SIG-M5 (cell line): ENCODE measurements around the gene ILK.

ENCODE experiments used
- DNase-seq: peaks from one replicate; lab custom pipeline; 2025; lab: John Stamatoyannopoulos, UW

Gene ILK

DNA sequence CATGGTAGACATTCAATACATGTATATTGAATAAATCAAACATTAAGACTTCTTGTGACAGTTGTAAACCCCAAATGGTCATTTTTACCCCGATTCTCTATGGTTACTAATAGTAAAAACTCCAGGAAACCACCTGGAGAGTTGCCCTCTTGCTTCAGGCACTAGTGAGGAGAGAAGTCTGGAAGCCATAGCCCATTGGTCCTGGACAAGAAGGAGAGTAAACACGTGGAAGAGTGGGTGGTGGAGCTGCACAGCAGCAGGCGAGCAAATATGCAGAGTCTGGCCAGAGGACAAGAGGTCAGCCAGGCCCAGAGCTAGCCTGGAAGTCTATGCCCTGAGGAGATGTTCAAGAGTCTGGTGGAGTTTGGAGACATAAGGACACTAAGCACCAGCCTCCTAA is 34.3 kb downstream of the ILK start:
- DNase-seq = no peak

DNA sequence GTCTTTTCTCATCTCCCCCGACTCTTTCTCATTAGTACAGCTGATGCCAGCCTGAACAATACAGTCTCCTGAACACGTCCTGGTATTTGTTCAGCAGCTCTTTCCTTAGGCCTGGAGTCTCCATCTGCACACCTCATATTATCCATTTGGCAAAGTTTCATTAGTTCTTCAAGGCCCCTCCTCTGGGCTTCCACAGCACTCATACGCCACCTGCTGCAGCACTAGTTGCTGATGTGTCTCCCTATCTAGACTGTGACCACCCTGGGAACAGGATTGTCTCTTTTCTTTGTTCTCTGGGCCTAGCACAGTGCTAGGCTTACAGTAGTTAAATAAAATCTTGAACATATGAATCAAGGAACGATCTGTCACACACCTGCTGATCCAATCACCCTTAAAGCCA is 34.9 kb downstream of the ILK start:
- no peak for DNase-seq

DNA sequence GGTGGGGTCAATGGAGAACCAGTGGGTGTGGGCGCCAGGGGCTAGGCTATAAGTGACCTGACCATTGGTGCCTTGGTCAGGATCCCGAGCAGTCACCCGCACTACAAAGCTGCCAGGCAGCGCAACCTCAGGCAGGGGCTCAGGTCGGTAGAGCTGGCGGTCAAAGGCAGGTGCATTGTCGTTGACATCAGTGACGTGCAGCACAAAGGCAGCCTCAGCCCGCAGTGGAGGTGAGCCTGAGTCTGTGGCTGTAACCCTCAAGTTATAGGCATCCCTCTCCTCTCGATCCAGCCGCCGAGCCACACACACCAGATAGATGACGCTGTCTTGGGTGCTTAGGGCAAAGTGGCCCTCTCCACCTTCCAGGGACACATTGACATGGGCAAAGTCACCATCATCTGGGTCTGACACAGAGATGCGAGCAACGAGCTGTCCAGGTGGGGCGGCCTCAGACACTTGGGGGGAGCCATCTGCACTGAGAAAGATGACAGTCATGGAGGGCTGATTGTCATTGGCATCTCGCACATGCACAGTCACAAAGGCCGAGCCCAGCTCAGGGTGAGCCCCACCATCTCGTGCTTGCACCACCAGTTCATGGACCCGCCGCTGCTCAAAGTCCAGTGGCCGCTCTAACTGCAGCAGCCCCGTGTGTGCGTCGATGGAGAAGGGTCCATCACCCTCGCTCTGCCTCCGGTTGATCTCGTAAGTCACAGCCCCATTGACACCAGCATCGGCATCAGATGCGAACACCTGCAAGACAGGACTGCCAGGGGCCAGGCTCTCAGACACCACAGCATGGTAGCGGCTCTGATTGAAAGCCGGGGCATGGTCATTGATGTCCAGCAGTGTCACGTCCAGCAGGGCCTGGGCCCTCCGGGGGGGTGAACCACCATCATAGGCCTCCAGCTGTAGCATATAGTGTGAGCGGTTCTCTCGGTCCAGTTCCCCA is 36.7 kb downstream of the ILK start:
- DNase-seq = no peak

DNA sequence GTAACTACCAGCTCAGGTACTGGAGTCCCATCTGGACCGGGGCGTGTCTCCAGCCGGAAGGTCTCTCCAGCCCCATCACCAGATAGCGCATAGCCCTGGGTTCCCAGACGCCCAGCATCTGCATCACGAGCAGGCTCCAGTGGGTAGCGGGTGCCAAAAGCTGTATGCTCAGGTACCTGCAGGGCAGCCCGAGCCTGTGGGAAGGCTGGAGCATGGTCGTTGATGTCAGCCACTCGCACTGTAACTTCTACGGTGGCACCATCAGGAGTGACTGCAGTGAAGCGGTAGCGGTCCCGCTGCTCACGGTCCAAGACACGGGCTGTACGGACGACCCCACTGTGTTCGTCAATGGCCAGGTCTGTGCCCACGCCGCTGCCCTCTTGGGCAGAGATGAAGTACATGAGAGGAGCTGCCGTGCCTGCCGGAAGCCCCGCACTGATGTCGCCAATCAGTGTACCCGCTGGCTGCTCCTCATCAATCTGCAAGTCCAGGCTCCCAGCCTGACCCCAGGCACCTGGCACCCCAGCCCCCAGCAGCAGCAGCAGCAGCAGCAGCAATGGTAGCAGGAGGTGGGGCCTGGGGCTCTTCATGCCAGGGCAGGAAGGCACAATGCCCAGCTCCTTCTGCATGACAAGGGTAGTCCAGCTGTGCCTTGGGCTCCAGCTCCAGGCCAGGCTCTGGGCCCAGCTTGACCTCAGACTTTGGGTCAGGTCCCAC is 37.6 kb downstream of the ILK start:
- no peak for DNase-seq

DNA sequence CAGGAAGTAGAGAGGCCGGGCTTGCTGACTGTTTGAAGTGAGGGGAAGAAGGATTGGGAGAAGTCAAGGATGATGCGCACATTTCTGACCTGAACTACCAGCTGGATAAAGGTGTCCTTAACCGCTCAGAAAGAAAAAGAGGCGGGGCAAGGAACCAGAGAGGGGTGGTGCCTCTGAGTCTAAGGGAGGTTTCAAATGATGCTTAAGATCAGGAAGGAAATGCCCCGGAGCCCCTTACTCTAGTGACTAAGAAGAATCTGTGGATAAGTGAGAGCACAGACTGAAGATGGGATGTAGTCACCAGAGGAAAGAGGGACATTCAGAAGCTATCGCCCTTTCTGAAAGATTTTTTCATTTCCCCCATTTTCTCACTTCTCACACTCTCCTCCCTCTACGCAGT is 39.4 kb downstream of the ILK start:
- DNase-seq = no peak

DNA sequence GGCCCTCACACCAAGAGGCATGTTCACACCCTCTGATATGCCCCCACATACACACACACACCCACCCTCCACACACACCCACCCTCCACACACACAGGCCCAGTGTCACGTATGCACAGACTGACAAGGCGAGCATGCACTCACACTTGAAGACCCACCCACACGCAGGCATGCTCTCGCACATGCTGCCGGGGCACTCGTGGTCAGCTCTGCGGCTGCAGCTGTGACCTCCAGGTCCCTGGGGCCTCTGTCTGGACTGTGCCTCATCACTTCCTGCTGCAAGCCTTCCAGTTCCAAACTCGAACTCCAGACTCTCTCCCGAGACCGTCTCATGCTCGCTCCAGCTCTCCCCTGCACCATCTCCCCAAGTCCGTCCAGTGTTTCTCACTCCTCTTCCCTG is 42.5 kb downstream of the ILK start:
- DNase-seq = no peak

DNA sequence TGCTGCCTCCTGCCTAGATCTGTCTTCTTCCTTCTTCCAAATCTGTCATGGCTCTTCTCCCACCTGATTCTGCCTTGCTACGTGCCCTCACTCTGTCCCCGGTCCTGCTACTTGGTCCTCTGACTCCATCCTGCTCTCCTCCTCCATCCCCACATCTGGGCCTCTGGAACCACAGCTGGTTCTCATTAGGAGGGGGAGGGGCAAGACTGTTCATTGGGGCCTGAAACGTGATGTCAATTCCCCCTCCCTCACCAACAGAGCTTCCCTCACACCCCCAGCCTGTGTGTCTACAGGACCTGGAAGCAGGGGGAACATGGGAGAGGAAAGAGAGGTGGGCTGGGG is 43.0 kb downstream of the ILK start:
- no peak for DNase-seq

DNA sequence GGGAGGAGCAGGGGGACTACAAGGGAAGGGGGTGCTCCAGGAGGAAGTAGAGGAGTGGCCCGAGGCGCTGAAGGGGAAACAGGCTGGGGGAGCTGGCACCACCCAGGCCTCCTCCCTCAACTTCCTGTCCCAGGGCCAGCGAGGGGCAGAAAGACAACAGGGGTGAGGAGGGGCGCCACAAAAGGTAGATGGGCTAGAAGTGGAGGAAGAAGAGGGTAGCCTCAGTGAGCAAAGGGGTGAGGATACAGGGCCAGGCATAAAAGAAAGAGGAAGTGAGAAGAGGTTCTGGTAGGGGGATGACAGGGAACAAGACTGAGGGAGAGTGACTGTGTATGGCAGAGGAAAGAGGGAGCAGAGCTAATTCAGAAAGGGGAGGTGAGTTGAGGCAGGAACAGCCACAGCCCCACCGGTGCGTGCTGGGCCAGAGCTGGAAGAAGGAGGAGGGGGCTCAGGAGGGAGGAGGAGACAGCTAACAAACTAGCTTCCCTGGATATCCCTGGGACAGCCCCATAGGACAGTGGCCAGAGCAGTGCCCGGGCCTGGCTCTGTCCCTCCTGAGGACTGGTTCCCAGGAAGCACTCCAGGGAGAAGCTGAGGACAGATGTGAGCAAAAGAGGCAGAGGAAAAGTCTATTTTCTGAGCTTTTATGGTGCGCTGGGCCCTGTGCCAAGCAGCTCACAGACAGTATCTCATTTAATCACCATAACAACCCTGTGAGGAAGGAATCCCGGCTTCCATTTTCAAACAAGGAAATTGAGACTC is 43.5 kb downstream of the ILK start:
- DNase-seq = peak; percentile 50

DNA sequence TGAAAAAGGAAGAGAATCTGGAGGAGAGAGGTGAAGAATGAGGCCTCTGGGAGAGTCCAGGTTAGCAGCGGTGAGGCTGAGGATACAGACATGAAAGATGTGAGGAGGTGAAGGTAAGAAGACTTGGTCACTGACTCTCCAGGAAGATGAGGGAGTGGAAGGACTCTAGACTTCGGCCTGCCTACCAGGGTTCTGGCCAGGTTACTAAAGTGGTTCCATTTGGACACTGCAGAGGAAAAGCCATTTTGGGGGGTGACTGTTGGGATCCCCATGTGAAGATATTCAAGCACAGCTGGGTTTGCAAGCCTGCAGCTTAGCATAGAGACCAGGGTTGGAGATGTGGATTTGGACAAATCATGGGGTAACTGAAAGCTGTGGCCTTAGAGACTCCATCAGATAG is 44.3 kb downstream of the ILK start:
- no peak for DNase-seq

DNA sequence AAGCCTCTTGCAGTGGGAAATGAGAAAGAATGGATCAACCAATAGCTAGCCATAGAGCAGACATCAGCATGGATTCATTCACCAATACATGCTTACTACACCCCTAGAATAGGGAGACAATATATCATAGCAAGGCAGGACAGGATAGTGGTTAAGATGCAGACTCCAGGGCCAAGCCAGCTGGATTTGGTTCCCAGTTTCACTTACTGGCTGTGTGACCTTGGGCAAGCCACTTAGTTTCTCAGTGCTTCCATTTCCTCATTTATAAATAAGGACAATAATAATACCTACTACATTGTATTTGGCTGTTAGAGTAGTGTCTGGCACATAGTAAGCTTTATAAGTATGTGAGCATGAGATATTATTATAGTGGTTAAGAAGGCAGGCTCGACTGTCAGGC is 44.9 kb downstream of the ILK start:
- no peak for DNase-seq

DNA sequence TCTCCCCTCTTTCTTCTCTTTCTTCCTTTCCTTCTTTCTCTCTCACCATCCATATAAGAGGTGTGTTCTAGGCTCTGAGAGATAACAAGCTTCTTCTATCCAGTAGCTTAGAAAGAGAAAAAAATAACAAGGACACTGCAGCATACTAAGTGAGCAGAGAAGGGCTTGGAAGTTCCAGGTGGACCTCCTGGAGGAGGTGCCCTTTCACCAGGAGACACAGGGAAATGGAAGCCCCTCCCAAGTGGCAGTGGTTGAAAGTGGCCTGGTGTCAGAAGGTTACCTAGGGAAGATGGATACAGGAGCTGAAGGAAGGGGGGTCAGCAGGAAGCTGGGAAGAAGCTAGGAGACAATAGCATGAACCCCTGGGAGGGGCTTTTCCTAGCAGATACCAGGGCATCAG is 46.5 kb downstream of the ILK start:
- no peak for DNase-seq

DNA sequence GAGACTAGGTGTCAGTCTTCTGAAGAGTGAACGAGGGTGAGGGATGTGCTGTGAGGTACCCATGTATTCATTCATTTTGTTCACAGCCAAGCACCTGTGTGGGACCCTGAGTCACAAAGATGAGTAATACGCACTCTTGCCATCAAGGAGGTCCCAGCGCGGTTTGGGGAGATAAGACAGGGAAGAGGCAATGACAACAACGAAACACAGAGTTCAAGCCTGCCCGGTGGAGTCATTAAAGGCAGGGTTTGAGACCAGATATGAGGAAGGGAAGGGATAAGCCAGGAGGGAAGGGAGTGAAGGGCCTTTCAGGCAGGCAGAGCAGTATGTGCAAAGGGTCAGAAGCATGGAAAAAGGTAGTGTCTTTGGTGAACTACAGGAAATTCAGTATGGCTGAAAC is 47.4 kb downstream of the ILK start:
- no peak for DNase-seq

DNA sequence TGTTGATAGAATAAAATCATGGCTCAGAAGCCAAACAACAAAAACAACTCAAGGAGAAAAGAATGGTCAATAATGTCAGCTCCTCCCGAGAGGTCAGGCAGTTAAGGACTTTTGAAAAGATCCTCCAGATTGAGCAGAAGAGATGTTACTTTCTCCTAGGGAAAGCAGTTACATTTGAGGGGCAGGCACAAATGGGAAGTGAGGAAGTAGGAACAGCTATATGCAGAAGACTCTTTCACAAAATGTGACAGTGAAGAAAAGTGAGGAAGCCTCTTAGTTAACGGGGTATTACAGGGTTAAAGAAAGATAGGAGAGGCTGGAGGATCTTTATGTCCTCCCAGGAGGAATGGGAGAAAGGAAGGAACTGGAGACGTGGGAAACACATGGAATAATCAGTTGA is 48.6 kb downstream of the ILK start:
- no peak for DNase-seq

DNA sequence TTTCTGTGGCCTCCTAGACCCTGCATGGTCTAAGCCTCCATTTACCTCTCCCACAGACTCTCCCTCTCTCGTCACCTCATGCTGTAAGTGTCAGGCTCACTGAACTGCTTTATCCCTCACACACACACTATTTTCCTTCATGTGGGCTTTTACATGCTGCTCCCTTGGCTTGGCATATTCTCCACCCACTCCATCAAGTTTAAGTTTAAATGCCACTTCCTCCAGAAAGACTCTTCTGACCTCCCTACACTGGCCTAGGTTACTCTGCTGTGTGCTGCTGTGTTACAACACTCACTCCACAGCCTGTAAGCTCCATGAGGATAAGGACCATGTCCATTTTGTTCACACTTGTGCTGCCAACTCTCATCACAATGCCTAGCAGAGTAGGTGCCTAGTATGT is 49.5 kb downstream of the ILK start:
- DNase-seq = no peak

DNA sequence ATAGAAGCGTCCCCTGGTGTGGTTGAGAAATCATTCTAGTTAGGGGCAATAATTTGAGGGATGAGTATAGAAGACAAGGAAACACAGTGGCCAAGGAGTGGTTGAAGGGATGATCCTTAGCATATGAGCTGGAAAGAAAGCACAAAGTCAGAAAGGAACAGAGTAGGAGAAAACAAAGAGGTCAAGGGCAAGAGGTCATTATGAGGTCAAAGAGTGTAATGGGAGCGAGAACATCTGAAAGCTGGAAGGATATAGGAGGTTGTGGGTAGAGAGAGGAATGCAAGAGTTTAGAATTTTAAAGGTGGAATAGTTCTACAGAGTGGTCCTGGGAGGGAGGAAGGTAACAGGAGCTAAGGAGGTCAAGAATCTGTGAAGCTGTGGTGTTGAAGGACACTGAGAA is 50.1 kb downstream of the ILK start:
- DNase-seq = no peak

DNA sequence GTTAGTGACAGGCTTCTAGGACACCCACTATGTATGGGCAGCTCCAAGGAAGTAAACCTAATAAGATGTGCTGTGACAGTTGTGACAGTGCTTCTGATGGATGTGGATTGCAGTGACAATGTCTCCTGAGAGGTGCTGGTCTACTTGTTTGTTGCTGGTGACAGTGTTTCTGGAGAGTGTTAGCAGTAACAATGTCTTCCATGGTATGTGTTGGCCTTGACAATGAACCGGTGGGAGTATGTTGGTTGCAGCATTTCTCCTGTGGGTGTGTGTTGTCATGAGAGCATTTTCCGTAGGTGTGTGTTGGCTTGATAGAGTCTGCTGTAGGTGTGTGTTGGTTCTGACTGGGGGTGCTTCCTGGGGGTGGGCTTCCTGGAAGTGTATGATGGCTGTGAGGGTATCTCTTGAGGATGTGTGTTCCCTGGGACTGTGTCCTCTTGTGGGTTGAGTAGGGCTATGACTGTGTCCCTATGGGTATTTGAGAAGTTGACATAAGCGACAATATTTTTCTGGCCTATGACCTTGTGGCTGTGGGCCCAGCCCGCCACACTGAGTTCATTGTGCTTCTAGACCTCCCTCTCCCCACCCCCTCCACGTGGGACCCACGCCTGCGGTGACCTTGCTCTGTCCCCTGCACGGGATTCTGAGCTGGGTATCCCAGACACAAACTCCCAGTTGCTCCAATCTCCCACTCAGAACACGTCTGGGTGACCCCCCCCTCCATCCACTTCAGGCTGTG is 50.9 kb downstream of the ILK start:
- no peak for DNase-seq

DNA sequence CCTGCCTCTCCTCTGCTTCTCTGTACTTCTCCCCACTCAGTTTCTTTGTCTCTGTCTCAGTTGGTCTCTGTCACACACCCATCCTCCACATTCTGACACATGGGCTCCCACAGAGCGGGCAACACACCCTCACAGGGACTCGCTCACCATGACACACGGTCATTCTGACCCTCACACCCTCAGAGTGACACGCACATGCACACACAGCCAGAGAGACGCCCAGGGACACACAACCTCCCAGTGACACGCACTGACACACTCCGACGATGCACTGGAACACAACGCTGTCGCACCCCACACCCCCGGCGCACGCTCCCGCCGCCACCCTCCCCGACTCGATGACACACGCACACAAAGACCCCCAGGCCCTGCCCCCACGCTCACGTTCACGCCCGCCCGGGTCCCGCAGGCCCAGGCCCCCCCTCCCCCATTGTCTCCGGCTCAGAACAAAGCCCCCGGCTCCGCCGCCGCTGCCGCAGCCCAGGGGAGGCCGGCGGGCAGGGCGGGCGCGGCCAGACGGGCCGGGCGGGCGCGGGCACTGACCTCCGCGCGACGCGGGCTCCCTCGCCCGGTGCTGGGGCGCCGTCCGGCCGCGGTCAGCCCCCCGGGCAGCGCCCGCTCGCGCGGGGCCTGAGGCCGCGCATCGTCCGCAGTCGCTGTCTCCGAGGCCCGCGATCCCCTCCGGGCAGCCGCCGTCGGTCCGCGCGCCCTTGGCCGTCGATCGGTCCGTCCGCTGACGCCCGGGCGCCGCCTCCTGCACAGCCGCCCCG is 51.6 kb downstream of the ILK start:
- no peak for DNase-seq

DNA sequence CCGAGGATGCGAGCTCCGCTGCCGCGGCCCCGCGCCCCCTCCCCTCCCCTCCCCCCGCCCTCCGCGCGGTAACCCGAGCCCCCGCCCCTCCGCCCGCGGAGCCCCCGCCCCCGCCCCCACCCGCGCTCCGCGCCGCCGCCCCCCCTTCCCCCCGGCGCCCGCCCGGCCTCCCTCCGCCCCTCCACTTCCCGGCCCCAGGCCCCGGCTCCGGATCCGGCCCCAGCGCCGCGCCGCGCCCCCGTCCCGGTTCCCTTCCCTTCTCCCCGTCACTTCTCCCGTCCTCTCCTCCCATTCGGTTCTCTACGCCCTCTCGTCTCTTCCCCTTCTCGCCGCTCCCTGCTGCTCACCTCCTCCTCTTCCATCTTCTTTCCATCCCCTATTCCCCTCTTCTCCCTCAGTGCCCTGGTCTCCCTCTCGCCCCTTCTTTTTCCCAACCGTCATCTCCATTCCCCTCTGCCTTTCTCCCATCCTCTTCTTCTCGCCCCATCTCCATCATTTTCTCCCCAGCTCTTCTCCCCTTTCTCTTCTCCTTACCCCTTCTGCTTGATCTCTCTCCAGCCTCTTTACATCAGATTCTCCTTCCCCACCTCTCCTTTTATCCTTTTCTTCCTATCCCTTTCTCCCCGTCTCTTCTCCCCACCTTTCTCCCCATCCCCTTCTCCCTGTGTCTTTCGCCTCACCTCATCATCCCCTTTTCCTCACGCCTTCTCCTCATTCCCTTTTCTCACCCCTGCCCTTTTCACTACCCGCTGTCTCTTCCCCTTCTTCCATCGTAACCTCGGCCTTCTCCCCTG is 52.4 kb downstream of the ILK start, which contains the start of gene DCHS1:
DCHS1 (minus strand) TSS at position 20 of the 794 bp plus-strand sequence. CDS start 14,196 bp downstream, outside the sequence.
- no peak for DNase-seq

DNA sequence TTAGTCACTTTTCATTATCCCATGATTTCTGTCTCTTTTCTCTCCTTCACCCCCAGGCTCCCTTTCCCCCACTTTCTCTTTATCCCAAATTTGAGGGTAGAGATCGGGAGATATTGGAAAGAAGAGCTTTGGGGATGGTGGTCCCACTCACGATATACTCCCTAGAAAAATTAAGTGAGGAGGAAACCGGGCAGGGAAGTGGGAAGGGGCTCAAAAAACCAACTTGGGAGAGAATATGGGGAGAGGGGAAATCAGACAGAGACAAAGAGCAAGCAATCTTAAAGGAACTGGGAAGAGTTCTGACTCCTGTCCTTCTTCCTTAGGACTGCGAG is 53.0 kb downstream of the ILK start:
- no peak for DNase-seq

DNA sequence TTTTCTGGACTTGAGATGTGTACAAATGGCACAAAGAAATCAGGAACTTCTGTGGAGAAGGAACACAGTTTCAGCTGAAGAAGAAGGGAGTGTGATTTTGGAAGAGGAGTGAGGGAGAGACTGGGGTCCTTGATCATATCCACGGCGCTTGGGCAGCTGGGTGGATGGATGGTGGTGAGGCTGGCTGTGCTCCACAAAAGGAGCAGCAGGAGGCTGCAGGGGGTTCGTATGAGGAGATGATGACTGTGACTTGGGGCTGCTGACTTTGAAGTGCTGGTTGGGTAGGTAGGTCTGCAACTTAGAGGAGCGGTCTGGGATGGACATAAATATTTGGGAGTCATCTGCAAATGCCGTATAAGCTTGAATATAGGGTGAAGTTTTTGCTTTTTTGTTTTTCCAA is 53.4 kb downstream of the ILK start:
- DNase-seq = no peak

DNA sequence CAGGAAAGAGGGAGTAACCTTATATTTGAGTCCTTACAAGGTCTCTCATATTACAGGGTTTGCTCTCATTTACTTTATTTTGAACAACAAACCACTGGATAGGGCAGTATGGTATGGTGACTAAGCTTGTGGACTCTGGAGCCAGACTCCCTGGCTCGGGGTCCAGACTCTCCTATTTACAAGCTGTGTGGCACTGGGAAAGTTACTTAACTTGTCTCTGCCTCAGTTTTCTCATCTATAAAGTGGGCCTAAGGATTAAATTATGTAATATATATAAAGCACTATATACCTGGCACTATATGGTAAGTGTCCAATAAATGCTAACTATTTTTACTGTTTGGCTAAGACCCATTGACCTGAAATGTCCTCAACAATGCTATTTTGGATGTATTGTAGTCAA is 53.8 kb downstream of the ILK start:
- no peak for DNase-seq
